GM20431 (cell line): ENCODE measurements around the gene ABRACL.
"Not testable (repeated sequence)": the region's sequence is repeated elsewhere in the genome, so short reads cannot be mapped to it uniquely, and the experiment has no call there.

Experiments used
- in situ Hi-C: fragments of 300-500 bp; cut with MseI, MboI; formaldehyde crosslinking; loops from one replicate; pipeline ENCODE4 v1.15.0; 2020; ENCODE audit warnings: low sequenced_read_pairs; ENCODE audit not compliant: unreplicated experiment

ABRACL gene

GRCh38 chr6:139008117-139008516 lies 20.4 kb upstream of the ABRACL start:
- in situ Hi-C loops = no loop called here

- in situ Hi-C loops = no loop called here
These were observed 17.9 kb upstream of the ABRACL start for GRCh38 chr6:139010674-139011073.

- in situ Hi-C loops = no loop called here
These were observed 16.6 kb upstream of the ABRACL start for GRCh38 chr6:139011980-139012379.

GRCh38 chr6:139013185-139013800 lies 15.3 kb upstream of the ABRACL start:
- in situ Hi-C loops = no loop called here

- in situ Hi-C loops = no loop called here
These were observed 13.6 kb upstream of the ABRACL start for GRCh38 chr6:139014945-139015344.

- in situ Hi-C loops = no loop called here
These were observed 12.0 kb upstream of the ABRACL start for GRCh38 chr6:139016337-139017213.

- in situ Hi-C loops = no loop called here
These were observed 11.3 kb upstream of the ABRACL start for GRCh38 chr6:139017227-139017626.

GRCh38 chr6:139019722-139020121 lies 8.8 kb upstream of the ABRACL start:
- in situ Hi-C loops = no loop called here

- in situ Hi-C loops = no loop called here
These were observed 7.9 kb upstream of the ABRACL start for GRCh38 chr6:139020689-139021088.

- in situ Hi-C loops = not testable (repeated sequence)
These were observed 3.1 kb upstream of the ABRACL start for GRCh38 chr6:139025416-139025815.

- in situ Hi-C loops = no loop called here
These were observed 844 bp upstream of the ABRACL start for GRCh38 chr6:139027620-139028182.

- in situ Hi-C loops = no loop called here
These were observed 309 bp upstream of the ABRACL start for GRCh38 chr6:139028215-139028657.

GRCh38 chr6:139029470-139030227 lies 1.1 kb downstream of the ABRACL start:
- in situ Hi-C loops = no loop called here

GRCh38 chr6:139030228-139030963 lies 1.9 kb downstream of the ABRACL start:
- in situ Hi-C loops = no loop called here

GRCh38 chr6:139037490-139037889 lies 8.9 kb downstream of the ABRACL start:
- in situ Hi-C loops = no loop called here

GRCh38 chr6:139044250-139044649 lies 15.7 kb downstream of the ABRACL start:
- in situ Hi-C loops = no loop called here

- in situ Hi-C loops = no loop called here
These were observed 19.1 kb downstream of the ABRACL start for GRCh38 chr6:139047677-139048076.

- in situ Hi-C loops = not testable (repeated sequence)
These were observed 20.4 kb downstream of the ABRACL start for GRCh38 chr6:139048912-139049311.

GRCh38 chr6:139050131-139050769 lies 21.7 kb downstream of the ABRACL start:
- in situ Hi-C loops = not testable (repeated sequence)
